Measurements from ENCODE around the gene TSPAN33.

DNA sequence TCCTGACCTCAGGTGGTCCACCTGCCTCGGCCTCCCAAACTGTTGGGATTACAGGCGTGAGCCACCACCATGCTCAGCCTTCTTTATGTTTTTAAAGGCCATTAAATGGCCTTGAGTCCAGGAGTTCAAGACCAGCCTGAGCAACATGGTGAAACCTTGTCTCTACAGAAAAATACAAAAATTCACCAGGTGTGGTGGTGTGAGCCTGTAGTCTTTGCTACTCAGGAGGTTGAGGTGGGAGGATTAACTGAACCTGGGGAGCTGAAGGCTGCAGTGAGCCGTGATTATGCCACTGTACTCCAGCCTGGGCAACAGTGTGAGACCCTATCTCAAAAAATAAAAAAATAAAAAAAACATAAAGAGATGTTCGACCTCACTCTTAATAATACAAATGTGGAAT lies 54.9 kb downstream of the TSPAN33 start:
- no peak for TF ChIP-seq CTCF (conservative IDR thresholded peaks at IDR 0.05 in 1 of 2, IDR thresholded peaks at IDR 0.05 in 1 of 2; ENCODE audit: extremely low read depth in 1 of 2, insufficient read depth in 1 of 2, low read depth in 1 of 2, low read length in 2 of 2)
- no peak for TF ChIP-seq EZH2 (IDR thresholded peaks at IDR 0.05; ENCODE audit: borderline replicate concordance, low read length)

Data from mammary epithelial cell (primary cell).